Retina (tissue), 1 donor: ENCODE data around the gene PTPRN2.

Source experiments
- DNase-seq: peaks from one replicate; pipeline ENCODE4 v3.0.0-alpha.2; 2016

Gene PTPRN2

DNA sequence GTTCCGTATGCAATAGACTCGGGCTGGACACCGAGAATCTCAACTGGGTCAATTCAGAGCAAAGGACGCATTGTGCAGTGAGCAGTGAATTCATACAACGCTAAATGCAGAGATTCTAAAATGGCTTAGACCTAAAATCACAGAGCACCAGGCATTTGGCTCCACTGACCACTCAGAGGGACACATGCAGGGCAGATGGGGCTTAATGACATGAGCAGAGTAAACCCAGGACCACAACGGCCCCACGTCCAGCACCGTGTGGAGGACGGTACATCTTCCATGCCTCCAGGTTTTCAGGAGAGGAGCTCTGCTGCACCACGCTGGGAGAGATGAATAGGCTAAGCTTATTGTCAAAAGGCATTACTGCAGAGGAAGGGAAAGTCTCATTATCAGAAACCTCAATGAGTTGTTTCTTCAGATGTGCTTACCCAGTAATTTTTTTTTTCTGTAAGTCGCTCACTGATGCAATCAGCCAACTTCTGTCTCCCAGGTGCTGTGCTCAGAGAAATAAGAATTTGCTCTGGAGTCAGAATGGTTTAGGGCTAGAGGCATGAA, 555.0 kb downstream of the PTPRN2 start:
- DNase-seq, result no peak

DNA sequence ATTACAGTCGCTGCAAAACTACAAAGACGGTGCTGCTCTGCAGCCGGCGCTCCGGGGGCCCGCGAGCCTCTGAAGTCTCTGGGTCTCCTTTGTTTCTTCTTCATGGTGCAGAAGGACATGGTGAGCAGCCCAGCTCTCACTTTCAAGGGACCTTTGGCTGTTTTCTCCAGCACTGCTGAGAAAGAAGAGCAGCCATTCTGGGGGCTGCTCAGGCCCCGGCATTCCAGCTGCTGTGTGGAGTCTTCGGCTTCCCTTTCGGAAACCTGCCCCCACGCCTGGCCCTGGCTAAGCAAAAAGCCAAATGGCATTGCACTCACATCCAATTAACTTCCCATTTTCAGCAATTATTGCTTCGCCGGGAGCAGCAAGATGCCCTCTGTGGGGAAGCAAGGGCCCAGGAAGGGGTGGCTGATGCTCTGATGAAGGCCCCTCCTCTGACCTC, 555.7 kb downstream of the PTPRN2 start:
- DNase-seq, result peak; percentile 79

DNA sequence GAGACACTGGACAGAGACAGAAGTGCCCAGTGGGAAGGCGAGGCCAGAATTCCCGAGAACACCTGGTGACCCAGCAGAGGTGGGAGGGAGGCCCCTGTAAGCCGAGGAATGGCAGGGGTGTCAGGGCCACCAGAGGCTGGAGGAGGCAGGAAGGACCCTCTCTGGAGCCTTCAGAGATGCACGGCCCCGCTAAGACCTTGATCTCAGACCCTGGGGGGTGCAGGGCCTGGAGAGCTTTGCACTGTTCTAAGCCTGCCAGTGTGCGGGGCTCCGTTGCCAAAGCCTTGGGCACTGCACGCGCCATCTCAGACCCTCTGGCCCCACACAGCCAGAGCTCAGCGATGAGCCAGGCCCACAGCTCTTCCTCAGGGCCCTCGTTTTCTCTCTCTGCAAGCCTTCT, 557.1 kb downstream of the PTPRN2 start:
- DNase-seq, result no peak

DNA sequence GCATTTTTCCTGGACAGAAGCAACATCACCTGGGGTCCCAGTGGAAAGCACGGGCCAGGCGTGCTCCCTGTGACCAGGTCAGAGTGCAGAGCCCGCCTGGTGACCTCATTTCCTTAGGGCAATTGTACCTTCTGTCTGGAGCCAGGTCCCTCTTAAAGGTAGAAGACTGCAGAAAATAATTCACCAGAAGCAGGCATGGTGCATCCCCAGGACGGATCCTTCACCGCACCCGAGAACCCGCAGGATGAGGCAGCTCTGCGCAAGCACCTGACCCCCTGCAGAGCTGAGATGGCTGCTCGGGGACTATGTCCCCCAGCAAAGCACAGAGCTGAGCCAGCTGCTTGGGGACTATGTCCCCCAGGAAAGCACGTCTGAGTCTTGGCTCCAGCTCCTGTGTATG, 557.6 kb downstream of the PTPRN2 start:
- no peak for DNase-seq

DNA sequence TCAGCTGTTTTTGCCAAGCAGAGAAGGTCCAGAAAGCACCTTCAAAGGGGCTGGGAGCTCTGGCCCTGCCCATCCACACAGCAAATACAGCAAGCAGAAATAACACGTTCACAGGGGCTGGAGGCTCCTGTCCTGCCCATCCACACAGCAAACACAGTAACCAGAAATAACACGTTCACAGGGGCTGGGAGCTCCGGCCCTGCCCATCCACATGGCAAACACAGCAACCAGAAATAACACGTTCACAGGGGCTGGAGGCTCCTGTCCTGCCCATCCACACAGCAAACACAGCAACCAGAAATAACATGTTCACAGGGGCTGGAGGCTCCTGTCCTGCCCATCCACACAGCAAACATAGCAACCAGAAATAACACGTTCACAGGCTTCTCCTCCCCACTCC, 558.1 kb downstream of the PTPRN2 start:
- DNase-seq, result no peak

DNA sequence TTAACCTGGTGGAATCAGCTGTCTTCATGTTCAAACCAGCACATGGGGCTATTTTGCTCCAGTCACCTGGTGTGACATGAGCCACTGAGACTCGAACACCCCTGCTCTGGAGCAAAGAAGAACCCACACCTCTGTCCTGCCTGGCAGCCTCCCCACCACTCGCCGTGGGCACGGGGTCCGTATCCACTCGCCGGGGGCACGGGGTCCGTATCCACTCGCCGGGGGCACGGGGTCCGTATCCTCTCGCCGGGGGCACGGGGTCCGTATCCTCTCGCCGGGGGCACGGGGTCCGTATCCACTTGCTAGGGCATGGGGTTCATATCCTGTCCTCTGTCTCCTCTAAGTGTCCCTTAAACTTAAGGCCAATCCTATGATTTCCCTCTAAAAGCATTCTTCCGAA, 558.7 kb downstream of the PTPRN2 start:
- DNase-seq, result no peak

DNA sequence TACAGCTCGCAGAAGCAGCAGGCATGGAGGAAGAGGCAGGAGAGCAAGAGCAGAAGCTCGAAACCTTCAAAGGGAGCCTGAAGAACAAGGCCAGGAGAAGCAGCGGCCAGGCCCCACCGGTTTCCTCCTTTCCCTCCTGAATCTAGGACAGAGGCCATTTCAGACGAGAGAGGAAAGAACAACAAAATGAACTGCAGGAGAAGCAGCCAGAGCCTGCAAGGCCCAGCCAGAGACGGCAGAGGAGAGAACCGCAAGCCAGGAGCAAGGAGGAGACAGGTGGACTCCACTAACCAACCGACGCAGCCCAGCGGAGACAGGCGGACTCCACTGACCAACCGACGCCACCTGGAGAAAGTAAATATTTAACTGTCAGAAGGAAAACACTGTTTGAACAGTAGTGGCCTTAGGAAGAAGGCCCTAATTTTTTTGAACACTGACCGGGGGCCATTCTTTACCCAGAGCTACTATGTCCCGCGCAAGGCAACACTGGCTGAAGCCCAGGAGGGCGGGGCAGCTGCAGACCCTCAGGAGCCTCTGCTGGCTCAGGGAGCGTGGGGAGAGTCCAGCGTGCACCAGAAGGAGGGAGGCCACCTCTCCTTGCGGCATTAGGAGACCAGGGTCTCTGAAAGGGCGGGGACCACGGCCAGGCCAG, 559.2 kb downstream of the PTPRN2 start:
- DNase-seq, result no peak

DNA sequence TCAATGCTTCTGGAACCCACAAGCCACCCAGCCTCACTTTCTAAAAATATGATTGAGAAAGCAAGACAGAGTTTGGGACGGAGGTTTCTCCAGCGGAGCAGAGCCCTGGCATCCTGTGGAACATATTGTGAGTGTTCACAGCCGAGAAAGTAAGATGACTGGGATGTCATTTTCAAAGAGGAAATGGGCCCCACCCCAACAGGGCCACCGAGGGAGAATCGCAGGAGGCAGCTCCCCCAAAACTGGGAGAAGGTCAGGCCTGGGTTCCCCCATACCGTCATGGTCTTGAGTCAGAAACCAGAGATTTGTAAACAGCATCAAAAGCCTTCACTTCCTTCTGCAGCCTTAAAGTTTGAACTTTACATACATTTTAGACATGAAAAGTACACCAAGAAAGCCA, 560.0 kb downstream of the PTPRN2 start:
- no peak for DNase-seq

DNA sequence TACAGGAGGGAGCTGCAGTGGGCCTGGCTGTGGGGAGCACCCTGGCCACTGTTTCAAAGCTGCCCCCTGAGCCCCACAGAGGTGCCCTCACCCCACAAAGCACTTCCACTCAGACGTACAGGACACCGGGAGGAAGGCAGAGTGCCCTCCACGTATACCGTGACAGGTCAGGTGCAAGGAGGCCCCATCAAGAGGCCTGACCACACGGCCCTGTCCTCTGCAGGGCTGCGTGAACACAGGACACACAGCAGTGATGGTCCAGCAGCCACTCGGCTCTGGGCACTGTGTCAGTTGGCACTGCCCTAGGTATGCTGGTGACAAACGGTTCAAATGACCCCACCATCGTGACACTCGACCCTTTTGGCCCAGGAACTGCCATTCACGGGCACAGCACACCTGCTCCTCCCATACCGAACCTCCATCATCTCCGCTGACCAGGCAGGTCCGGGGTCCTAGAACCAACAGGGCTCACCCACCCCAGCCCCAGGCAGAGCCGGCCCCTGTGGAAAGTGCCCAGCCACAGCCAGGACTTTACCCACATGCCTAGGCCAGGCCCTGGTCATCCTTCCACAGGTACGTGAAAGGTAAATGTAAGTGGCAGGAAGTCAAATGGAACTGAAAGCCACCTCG, 560.9 kb downstream of the PTPRN2 start:
- DNase-seq, result no peak

DNA sequence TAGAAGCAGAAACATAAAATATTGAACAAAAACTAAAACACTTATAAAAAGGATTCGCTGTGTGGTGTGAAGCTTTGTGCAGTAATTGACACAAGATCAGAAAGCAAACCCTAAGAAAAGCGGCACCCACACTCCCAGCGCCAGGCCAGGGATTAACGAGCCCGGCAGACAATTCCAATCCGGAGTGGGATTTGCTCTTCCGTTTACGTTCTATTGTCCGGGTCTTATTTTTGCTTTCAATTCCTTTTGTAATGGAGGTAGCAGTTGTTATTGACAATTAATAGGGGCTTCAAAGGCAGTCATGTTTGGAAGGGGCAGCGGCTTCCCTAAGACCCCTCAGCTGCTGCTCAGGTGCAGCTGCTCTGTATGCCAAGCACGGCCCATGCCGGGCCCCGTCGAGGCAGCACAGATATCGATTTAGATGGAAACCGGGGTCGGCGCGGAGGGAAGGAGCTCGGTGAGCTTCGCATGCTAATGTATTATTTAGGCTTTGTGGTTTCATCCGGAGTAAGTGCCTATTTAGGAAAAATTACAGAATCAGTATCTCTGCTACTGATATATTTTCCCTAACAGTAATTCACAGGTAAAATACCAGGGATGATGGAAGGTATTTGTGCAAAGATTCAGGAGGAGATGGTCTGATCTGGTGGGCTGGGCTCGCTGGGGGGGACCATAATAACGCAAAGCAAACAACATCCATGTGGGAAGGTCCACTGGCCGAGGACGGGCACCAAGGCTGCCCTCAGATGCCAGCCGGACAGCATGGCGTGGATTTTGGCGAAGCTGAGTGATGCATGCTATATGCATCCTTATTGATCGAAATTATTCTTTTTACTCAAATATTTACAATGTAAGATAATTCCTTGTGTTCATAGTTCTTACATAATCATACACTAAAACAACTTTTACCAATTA, 561.7 kb downstream of the PTPRN2 start:
- no peak for DNase-seq

DNA sequence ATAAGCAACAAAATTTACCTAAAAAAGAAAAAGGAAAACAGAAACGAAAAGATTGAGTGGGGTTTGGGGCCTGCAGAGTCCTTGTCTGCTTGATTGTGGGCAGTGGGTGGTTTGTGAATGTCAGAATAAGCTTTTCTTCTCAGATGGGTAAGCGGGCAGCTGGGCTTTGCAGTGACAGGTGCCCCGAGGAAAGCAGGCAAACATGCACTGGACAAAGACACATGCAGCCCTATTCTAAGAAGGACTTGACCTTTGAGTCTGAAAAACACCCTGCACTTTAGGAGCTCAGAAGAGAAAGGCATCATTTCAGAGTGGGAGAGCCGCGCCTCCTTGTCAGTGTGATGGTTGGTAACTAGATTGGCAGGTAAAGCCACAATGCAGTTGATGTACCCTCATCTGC, 562.7 kb downstream of the PTPRN2 start:
- no peak for DNase-seq

DNA sequence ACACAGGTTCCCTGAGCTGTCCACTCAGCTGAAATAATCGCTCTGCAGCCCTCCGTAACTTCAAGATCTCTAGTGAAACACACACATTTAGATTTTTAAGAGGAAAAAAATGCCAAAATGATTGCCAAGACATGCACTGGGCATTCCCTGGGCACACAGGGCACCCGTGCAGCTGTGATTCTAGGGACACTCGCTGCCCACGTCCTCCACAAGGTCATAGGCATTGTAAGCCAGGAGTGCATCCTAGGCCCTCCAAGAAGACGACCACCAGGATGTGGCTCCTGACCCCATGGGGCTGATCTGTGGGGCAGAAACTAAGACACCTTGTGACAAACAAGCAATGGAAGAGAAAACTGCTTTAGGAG, 563.3 kb downstream of the PTPRN2 start:
- DNase-seq, result no peak

DNA sequence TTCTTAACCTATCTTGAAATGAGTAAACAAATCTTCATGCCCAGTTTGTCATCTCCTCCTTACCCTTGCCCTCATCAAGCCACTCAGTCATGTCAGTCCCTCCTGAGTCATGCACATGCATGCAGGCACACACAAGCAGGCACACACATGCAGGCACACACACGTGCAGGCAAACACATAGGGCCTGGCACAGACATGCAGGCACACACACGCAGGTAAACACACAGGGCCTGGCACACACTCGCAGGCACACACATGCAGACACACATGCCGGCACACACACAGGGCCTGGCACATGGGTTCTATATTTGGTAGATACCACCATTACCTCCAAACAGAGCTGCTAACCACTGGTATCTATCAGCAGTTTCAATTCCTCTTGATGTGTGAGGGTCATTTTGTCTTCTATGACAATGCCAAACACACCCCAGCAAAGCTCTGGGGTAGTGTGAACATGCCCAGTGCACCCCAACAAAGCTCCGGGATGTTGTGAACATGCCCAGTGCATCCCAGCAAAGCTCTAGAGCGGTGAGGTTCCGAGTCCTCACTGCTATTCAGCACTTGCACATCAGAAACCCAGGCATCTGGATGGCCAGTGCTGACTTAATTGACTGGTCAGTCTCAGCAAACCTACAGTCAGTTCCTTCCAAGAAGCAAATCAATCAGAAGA, 563.8 kb downstream of the PTPRN2 start:
- no peak for DNase-seq

DNA sequence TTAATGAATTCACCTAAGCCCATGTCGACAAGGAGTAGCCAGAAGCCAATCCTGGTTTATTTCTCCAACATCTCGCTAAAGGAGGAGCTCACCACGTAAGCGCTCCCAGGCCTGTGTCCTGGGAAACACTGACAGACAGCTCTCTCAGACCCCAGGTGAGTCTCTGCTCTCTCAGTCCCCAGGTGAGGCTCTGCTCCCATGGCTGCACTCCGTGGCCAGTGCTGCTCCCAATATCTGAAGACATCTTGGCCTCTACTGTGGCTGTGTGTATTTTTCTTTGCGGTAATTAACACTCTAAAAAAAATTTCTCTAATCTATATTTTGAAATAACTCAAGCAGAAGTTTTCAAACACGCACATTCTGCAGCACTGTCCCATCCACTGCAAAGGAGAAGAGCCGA, 564.5 kb downstream of the PTPRN2 start:
- no peak for DNase-seq

DNA sequence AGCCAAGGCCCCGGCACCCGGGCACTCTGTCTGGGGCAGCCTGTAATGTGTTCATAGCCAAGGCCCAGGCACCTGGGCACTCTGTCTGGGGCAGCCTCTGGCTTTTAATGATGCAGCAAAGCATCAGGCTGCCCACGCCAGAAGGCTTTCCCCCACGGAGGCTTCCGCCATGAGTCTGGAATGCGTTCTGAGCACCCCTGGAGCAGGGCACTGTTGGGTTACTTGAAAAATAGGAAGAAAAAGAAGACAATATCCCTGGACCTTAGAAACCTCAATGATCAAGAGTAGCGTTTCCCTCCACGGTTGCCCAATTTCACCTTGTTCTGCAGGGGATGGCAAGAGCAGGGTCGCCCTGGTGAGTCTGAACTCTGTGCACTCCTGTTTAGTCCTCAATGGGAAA, 565.0 kb downstream of the PTPRN2 start:
- DNase-seq, result no peak

DNA sequence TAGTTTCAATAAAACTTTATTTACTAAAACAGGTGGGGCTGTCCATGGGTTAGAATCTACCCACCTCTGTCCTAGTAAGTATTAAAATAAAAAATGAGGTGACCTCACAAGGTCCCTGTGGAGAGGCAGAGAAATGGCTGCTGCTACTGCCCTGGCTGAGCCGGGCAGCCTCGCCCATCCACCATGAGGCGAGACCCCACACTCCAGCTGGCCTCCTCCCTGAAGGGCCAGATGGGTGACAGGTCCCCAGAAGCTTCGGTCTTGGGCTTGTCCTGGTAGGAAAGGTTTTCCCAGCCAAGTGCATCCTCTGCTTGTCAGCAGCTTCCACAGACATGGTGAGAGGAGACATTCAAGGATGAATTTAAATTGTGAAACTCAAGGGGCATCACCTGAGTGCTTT, 565.8 kb downstream of the PTPRN2 start:
- no peak for DNase-seq

DNA sequence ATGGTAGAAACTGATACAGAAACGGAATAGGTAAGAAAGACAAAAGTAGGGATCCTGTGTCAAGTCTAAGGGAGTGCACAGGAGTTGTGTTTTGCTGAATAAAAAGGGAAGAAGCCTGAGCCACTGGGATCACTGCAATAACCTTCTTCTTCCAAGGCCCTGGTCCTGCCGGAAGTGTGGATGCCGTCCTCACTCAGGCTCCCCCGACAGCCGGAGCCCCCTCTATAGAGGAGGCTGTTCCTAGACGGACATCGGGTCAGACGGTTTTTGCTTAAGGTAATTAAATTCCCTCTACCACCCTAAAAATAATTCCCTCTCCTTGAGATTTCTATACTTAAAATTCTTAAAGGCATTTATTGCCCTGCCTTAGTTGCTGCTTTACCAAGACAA, 566.9 kb downstream of the PTPRN2 start:
- DNase-seq, result no peak

DNA sequence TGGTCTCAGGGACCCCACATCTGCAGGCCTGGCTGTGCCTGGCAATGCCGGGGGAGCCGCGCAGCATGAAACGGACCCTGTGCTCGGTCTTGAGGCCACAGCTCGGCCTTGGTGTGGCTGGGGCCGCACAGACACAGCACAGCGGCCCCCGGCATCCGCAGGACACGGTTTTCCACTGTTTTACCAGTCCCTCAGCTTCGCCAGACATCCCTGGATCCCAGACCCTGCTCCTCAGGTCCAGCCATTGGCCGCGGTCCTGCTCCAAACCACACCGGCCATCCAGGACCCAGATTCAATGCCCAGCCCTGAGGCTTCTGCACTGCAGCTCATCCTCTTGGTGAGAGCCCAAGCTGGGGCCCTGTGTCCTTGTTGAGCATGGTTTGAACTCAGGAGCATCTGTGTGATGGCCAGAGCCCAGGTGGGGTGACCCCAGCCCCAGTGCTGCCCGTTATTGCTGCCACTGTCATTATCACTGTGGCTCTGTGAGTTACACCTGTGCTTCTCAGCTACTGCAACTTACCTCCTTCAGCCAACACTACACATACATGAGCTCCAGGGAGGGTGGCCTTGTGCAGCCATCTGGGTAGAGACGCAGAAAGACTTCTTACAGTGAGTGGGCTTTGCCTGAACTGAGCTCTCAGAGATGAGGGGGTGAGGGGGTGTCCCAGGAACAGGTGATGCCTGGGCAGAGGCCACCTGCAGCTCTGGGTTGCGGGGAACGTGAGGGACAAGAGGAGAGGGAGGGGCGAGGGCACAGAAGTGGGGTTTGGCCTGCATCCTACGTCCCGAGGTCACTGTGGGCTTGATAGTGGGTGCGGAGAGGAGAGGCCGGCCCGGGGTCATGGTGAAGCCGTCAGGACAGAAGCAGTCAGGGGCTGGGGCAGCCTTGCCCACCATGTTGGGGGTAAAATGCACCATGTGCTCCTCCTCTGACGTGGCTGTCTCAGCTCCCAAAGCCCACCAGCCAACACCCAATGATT, 567.6 kb downstream of the PTPRN2 start:
- no peak for DNase-seq

DNA sequence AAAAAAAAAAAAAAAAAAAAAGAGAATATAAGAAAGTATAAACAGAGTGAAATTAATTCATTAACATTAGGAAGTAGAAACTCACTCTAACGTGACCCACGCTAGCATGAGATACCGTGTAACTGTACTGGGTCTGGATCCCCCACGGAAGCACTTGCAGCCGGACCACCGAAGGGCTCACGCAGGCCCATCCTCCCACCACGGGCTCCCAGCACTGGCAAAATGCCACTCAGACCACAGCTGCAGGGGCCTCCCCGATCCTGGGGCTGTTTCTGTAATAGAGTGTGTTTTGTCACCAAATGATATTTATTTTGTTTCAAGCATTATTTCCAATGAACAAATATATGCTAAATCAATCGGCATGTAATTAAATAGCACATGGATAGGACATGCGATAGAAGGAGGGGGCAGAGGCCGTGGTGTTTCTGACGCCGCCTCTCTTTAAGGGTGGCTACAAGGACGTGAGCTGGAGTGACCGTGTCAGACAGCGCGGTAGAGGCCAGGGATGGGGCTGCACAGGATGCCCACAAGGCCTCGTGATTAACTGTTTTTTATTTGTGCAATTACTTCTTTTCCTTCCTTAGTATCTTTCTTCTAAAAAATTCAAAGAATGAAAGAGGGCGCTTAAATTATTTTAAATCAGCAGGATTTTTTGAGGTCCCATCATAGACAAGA, 568.5 kb downstream of the PTPRN2 start:
- DNase-seq, result no peak

DNA sequence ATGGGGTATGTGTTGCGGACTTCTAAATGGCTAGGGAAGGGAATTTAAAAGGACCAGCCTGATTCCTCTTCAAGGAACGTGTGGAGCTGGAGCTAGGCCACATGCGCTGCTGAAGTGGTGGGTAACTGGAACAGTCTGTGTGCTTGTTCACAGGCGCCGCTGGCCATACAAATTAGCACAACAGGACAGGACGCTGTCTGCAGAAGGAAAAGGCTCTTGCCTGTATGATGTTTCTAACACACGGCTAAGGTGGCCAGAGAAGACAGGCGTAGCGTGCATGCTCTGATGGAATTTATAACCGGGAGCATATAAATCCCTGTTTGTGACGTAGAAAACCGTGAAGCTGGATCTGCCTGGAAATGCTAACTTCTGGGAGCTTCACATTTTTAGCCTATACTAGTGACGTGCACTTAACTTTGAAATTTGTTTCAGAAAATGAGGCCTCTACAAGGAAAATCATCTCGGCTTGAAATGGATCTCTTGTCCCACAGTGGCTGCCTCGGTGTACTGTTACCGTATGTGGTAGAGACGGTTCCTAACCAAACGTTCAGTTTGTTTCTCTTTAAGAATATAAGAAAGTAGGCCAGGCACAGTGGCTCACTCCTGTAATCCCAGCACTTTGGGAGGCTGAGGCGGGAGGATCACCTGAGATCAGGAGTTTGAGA, 569.4 kb downstream of the PTPRN2 start:
- no peak for DNase-seq
